ENCODE measurements around the gene C6orf132.
A peak's percentile ranks its signal among the peaks of the same experiment; 100 is the strongest.

C6orf132 gene

DNA sequence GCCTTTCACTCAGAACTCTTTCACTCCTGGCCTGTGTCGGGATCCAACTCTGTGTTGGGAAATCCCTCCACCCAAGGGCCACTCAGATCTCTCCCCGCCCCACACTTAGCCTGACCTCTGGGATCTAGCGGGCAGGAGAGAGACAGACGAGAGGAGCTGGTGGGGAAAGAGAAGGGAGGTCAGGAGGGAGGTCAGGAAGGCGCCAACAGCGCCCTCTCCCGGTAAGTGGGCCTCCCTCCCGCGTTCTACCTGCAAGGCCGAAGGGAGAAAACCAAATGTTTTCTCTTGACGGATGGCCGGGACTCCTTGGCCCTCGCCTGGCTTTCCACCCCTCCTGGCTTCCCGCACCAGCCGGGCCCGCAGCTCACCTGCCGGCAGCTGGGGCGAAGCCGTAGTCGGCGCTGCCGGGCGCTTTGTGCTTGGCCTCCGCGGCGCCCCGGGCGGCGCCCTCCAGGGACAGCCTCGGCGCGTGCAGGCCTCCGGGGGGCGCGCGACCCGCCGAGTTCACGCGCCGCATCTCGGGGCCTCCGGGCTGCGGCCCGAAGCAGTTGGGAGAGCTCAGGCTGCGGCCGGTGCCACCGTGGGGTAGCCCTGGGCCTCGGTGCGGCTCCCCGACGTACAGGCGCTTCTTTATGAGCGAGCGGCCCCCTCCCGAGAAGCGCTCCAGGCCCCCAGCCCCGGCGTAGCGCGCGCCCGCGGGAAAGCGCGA lies 38.2 kb downstream of the C6orf132 start:
- no peak for DNase-seq

DNA sequence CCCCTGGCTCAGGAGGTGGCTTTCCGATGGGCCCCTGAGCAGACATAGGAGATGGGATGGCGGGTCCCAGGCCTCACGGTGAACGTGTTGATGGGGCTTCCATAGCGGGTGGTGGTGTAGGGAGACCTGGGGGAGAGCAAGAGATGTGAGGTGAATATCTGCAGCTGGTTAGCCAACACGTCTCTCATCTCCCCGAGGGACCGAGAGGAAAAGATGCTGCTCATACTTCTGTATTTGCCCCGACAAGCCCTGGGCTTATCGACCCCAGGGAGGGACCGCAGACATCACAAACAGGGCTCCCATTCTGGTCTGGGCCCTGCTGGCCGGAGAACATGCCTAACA lies 38.7 kb downstream of the C6orf132 start:
- no peak for DNase-seq

DNA sequence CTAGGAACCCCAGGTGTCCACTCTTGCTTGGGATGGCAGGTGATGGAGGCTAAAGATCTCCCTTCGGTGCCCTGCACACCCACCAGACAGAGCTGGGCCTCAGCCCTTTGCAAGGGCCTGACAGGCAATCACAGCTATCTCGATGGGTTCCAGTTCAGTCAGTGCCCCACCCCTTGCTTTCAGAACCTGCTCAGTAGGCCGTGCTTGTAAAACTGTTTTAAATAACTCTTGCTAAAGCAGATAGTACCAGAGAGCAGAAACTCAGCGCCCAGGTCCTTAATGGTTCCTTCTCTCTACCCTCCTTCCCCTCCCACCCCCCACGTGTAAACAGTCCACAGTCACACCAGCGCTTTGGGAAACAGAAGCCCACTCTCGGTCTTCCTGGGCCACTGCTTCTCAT lies 39.2 kb downstream of the C6orf132 start:
- no peak for DNase-seq

DNA sequence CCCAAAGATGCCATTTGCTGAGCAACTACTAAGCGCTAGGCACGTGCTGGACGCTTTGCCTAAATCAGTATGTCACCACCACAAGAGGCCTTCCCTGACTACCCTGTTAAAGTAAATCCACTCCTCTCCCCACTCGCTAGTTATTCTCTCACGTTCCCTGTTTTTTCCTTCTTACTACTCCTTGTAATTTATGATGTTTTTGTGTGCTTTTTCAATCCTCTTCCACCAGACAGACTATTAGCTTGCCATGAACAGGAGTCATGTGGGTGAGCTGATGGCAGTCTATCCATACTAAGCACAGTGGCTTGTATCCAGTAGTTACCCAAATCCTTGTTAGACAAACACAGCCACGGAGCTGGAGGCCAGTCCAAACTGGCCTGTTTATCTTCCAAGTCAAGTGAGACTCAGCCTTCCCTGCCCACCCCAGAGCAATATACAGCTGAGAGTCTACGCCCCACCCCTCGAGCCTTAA lies 41.2 kb downstream of the C6orf132 start:
- no peak for DNase-seq

DNA sequence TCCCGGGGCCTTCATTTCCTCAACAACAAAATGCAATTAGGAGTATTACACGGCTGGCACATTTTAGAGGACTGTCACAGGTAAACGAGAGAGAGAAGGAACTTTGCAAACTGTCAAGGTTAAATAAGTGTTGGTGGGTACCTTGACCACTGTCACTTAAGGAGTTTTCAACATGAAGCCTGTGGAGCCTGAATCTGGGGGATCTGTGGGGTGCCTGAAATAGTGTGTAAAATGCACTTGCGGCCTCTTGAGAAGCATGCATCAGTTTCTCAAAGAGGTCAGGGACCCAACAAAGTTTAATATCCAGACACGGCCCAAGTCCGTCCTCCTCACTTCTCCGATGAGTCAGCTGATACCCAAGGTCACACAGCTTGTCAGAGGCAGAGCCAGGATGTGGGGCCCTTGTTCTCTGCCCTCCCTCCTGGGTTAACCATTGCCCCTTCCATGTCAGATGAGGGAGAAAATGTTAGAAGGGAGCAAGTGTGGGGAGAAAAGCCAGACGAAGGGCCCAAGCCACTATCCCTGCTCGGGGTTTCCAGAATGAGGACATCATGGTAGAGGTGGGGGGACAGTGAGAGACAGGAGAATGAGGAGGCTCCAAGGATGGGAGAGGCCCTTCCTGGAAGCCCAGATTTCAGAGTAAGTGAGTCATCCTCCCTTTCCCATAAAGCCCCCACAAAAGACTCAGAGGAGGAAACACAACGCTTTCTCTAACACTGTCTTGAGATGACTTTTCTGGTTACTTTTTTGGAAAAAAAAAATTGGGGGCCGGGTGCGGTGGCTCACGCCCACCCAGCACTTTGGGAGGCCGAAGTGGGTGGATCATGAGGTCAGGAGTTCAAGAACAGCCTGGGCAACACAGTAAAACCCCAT lies 42.2 kb downstream of the C6orf132 start:
- DNase-seq = no peak

DNA sequence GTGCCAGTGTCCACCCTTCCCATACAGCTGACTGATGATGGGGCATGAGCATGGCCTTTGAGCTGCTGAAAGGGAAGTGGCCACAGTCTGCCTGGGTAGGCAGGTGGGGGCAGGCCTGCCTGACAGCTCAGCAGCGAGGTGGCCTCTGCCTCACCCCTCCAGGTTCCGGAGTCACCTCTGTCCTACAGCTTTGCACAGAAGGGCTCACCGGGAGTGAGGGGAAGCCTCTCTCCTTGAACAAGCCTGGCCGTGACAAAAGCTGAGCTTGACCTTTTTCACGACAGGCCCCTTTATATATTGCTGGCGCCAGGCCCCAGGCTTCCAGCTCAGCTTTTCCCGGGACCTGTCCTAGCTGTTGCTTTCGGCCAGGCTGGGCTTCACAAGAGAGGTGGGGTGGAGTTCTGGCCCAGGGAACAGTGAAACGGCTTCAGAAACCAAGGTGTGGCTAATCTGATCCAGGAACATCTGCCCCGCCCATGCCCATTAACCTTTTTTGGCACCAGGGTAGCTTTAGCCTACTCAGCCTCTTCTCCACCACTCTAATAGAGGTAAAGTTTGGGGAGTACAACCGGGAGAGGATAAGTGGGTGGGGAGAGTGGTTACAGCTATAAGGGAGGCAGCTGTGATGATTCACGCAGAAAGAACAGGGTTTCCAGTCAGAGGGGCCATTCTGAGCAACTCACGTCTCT lies 42.9 kb downstream of the C6orf132 start:
- peak; percentile 5 for DNase-seq

DNA sequence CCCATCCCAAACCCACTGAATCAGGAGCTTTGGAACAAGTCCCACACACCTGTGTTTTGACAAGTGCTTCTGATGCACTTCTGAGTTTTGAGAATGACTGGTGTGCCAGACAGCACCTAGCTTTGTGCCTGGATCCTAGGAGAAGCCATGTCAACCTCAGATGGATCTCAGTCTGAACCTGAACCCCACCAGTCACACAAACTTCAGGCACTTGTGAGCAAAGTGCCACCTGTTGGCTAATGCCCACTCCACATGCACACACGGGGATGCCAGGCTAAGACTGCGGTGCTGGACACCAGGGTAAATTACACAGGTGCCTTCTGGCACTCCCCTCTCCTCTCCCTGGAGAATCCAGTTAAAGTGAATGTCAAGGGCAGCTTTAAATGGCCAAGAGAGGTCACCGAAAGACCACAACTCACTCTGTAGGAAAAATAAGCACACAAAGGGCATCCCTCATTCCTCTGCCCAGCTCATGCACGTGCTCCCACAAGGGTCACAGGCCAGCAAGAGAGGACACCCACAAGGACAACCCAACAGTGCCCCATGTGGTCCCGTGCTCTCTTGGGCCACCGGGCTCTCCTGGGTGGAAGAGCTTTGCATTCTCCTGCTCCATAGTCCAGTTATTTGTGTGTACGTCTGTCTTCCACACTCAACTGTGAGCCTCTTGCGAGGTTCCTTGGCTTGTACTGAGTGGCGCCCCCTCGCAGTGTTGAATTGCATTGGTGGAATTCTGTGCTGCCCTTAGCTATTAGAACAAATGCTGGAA lies 46.5 kb downstream of the C6orf132 start:
- DNase-seq = no peak

DNA sequence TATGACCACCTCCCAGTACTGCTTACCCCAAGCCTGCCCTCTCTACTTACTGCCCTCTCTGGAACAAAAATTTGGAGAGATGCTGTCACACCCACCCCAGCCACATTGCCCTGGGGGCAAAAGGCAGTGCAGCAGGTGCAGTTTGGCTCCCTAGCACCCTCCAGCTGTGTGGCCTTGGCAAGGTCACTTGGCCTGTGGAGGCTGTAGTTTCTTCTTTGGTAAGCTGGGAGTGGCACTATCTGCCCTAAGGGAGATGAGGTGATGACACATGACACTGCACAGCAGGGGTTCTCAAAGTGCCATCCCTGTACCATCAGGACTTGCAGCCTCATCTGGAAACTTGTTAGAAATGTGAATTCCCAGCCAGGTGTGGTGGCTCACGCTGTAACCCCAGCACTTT lies 47.3 kb downstream of the C6orf132 start:
- no peak for DNase-seq

DNA sequence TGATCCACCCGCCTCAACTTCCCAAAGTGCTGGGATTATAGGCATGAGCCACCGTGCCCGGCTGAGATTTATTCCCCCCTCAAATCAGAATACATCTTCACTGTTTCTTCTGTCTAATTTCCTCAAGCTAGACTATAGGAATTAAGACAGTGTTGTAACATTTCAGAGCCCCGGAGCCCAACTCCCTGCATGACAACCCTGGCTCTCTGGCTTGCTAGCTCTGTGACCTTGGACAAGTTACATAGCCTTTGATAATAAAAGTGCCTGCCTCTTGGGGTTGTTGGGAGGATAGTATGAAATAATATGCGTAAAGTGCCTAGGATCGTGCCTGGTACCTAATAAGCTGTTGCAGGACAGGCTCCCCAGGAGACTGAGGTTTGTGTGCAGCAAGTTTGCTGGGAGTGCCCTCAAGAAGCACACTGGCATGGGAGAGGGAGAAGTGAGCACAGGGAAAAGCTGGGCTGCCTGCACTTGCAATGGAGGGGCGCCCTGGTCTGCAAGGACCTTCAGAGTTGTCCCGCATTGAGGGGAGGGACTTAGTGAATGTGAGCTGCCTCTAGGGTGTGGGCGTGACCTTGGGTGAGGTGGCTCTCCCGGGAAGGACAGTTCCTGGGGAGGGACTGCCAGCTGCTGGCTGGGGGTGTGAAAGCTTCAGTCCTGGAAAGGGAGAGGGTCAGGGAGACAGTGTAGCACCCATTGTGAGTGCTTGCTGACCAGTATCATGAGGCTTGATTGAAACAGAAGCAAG lies 48.7 kb downstream of the C6orf132 start:
- DNase-seq = no peak

DNA sequence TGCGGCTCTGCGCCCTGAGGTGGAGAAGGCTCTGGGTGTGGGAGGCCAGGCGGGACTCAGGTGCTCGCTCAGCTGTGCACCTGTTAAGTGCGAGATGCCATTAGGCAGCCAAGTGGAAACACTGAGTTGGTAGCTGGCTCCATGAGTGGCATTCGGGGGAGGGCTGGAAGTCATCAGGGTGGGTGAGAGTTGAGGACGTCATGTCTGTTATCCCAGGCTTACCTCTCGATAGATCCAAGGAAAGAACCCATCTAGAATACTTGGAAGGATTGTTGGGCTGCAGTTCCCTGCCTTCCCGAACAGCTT lies 50.7 kb downstream of the C6orf132 start:
- DNase-seq = no peak

DNA sequence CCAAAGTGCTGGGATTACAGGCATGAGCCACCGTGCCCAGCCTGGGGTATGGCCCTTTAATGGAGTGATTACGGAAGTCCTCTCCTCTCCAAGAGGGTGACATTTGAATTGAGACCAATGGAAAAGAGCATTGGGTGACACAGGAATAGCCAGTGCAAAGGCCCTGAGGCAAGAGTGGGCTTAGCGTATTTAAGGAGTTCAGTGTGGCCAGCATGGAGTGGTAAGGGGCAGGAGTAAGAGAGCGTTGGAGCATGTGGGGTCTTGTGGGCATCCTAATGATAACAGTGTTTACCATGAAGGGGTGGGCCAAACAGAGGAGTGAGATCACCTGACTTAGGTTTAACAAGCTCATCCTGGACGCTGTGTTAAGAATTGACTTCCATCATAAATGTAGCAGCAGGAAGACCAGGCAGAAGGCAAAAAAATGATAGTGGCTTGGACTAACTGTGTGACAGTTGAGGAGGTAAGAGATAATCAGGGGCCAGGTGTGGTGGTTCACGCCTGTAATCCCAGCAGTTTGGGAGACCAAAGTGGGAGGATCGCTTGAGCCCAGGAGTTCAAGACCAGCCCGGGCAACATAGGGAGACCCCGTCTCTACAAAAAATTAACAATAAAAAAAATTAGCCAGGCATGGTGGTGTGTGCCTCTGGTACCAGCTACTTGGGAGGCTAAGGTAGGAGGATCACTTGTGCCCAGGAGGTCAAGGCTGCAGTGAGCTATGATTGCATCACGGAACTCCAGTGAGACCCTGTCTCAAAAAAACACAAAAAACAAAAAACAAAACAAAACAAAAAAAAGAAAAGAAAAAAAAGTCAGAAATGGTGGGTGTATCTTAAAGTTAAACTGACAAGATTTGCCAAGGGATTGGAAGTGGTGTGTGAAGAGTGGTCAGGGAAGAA lies 51.4 kb downstream of the C6orf132 start:
- DNase-seq = no peak

DNA sequence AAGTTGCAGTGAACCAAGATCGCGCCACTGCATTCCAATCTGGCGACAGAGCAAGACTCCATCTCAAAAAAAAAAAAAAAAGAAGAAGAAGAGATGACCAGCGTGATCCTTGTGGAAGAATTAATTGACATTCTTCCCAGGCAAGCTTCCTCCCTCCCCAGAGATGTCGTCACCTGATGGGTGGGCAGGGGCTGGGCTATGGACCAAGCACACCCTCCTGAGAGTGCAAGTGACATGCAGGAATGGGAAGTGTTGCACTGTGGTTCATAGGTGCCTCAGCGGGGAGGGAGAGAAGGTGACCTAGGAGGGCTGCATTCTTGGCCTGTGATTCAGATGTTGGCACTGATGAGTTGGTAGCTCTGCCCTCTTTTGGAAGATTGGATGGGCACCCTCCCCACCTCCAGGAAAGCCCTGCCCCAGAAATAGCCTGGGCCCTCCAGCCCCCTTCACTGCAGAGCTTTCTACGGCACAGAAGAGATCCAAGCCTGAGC lies 54.3 kb downstream of the C6orf132 start:
- DNase-seq = no peak

DNA sequence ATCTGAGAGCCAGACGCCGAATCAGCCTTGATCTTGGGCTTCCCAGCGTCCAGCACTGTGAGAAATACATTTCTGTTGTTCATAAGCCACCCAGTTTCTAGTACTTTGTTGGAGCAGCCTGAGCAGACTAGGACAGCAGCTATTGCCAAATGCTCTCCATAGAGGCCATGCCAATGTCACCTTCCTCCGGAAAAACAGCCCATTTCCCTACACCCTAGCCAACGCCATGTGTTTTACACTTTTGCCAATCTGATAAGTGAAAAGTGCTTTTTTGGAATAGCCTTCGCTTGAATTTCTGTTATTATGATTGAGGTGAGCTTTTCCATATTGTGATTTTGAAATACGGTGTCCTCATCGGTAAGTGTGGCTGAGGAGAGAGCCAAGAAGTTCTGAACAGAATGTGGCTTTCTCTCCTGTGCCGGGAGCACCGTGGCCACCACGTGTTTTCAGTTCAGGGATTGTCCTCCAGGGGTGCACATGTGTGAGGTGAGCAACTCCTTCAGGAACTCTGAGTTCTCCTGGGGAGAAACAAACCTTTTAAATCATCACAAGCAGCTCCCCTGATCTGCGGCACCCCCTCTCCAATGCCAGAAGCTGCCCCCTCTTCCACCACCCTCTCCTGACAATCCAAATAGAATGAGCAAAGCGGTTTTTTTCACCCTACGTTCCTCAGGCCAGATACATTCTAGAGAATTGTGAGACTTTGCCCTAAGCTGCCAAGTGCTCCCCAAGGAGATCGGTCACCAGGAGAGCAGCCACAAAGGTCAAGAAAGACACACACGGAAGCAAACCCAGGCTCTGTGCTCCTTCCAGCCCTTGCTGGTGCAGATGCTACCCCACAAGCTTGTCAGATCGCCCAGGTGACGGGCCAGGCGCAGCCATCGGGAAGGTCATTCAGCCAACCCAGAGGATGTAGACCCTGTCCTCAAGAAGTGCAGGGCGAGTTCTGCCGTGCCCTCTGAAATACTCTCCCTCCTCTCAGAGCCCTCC lies 56.1 kb downstream of the C6orf132 start:
- no peak for DNase-seq

DNA sequence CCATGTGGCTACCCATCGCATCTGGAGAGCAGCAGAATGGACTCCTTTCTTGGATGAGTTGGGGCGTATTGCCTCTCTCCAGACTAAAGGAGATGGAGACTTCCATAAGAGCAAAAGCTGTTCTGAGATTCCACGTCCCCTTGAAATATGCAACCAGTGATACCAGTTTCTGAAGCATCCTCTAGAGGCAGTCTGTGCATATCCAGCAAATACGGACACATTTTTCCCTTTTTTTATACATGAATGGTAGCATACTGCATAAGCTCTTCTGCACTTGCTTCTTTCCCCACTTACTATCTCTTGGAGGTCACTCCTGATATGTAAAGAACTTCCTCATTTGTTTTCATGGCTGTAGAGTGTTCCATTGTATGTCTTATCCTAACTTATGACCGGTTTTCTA lies 57.5 kb downstream of the C6orf132 start:
- no peak for DNase-seq

DNA sequence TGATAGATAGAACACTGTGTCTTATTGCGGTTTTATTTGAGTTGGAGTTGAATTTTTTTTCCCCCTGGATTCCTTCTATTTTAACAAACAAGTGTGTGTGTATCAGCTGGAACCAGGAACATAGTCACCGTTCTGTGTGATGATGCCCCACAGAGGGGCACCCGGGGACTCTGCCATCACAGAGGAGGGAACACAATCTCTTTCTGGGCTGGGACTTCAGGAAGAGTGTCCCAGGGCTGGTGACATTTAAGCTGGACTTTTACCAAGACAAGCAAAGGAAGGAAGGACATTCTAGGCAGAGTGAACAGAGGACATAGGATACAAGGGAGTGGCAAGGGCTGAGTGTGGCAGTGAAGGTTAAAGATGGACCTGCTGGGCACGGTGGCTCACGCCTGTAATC lies 58.9 kb downstream of the C6orf132 start:
- DNase-seq = no peak

DNA sequence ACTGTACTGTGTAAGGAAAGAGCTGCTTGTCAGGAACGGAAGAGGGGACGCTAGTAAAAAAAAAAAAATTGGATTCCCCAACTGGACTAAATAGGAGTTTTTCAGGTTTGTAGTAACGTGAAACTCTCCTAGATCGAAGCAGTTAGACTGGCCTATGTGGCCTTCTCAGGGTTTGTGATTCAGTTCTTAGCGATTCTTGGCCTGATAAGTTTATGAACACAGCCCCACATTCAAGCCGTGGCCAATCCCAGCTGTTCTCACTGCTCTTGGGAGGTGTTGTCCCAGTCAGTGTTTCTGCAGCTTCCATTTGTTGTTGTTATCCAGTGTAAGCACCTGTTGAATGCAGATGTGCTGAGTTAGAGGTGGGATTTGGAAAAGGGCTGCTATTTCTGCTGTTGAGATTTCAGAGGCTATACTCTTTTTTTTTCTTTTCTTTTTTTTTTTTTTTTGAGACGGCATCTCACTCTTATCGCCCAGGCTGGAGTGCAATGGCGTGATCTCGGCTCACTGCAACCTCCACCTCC lies 62.4 kb downstream of the C6orf132 start:
- DNase-seq = no peak

DNA sequence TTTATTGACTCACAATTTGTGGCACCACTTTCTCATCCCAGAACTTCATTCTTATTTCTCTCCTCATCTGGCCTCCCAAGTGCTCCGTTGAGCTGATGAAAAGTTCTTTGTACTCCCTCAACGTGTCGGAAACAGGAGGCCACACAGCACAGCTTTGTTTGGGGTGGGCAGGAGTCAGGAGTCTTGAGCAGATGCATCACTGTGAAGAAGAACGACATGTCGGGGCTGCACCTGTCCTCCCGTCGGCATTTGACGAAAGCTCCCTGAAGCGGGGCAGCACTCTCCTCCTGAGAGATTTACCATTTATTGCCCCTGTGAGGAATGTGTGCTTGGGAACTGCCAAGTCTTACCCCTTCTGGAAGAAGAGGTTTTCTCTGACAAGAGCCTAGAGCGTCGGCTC lies 64.0 kb downstream of the C6orf132 start:
- DNase-seq = no peak

DNA sequence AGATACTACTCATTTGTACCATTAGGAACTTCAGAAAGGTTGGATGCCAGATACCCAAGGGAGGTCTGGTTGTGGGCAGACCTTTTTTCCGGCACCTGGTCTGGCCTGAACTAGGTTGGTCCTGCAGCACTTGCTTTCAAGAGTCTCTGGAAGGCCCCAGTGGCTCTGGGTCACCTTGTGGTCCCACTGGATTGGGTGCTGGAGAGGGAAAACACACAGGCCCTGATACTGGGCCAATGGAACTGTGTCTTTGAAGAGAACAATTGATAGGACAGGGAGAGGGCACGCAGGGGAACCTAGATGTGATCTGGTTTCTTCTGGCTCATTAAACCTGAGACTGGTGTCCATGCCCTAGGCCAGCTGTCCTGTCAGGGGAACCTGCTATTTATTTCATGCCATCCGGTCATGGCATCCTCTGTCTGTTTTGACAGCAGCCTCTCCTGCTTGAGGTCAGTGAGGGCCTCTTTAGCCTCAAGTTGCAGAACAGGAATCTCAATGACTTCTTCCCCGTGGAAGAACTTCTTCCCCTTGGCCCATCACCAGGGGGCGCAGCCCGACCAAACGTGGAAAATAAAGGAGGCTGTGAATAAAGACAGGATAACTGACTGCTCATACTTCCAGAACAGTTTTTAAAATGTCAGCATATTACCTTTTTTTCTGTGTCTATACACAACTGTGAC lies 67.1 kb downstream of the C6orf132 start:
- DNase-seq = peak; percentile 20

DNA sequence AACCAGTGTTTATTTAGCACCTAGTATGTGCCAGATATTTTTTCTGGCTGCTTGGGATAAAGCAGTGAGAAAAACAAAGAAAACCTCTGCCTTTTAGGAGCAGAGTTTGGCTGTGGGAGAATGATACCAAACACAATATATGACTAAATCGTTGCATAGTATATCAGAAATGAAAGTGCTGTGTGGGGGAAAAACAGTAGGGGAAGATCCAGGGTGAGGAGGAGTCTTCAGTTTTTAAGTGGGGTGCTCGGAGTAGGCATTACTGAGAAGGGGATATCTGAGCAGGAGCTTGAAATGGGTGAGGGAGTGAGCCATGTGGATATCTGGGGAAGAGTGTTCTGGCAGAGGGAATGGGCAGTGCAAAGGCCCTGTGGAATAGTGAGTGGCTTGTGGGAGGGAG lies 69.1 kb downstream of the C6orf132 start:
- no peak for DNase-seq
